ENCODE measurements around the gene TMEM130. TPM values are rescaled to one million over a fixed set of nuclear protein-coding genes. Genes with fewer than 3 reads are reported as not detected.

Gene TMEM130
- total and polyA plus RNA-seq, 2 experiments from 2014 or later: 1.5 to 2.0 TPM

DNA sequence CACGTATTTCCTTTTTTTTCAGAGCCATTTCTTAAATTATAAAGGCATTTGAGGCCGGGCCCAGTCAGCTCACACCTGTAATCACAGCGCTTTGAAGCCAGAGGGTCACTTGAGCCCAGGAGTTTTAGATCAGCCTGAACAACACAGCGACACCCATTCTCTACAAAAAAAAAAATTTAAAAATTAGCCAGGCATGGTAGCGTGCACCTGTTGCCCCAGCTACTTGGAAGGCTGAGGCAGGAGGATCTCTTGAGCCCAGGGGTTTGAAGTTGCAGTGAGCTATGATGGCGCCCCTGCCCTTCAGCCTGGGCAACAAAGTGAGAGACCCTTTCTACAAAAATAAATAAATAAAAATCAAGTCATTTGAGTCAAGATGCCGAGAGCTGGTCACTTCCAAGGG, 3.0 kb downstream of the TMEM130 start:
- Histone ChIP-seq H4K20me1 (replicated peaks; ENCODE audit: insufficient read depth) (no peaks in the 10 kb centered on the region), H2AFZ (no peak overlapping the region), H3K27ac (ENCODE audit: low read depth) (peak overlapping the region; percentile 45; the same call in 1 of the 2 replicates), H3K4me1 (ENCODE audit: insufficient read depth) (peaks cover 10% of the 10 kb centered on the region; the same call in 1 of the 2 replicates), H3K79me2 (replicated peaks; ENCODE audit: insufficient read depth) (no peaks in the 10 kb centered on the region), H3K4me3 (no peak overlapping the region), H3F3A (replicated peaks; ENCODE audit: low read depth) (no peaks in the 10 kb centered on the region), H3K27me3 (ENCODE audit: insufficient read depth) (peaks cover 30% of the 10 kb centered on the region), H3K36me3 (ENCODE audit: insufficient read depth) (no peaks in the 10 kb centered on the region), H3K9me2 (ENCODE audit: insufficient read depth) (no peaks in the 10 kb centered on the region), H3K4me2 (no peak overlapping the region)
- H3K4me1 Mint-ChIP-seq: peaks cover 6% of the 10 kb centered on the region; the same call in 2 of the 3 replicates
- DNase-seq (ENCODE audit: low spot score) (no peak), ATAC-seq (no peak)
- no peak overlapping the region for H3K27ac Mint-ChIP-seq
- no peaks in the 10 kb centered on the region; the same call in 2 of the 3 replicates for H3K36me3 Mint-ChIP-seq (ENCODE audit: low read depth)
- no peaks in the 10 kb centered on the region for H3K9me3 Mint-ChIP-seq
- peaks cover 21% of the 10 kb centered on the region for H3K27me3 Mint-ChIP-seq (ENCODE audit: insufficient read depth, low read depth, poor library complexity)
- no peak overlapping the region for H3K4me3 Mint-ChIP-seq
- TF ChIP-seq STAT1 (IDR thresholded peaks at IDR 0.05; ENCODE audit: unreplicated experiment) (no peak), NANOG (IDR thresholded peaks at IDR 0.05; ENCODE audit: borderline replicate concordance) (no peak), POLR2AphosphoS5 (IDR thresholded peaks at IDR 0.05; ENCODE audit: low read depth) (no peak), CREB1 (CRISPR knock-in tag; IDR thresholded peaks at IDR 0.05; ENCODE audit: low read depth) (no peak), ZNF114 (CRISPR knock-in tag; IDR thresholded peaks at IDR 0.05) (no peak), EZH2phosphoT487 (IDR thresholded peaks at IDR 0.05; ENCODE audit: unreplicated experiment) (no peak), JUNB (IDR thresholded peaks at IDR 0.05; ENCODE audit: unreplicated experiment) (no peak), EZH2 (IDR thresholded peaks at IDR 0.05; ENCODE audit: low read depth, unreplicated experiment) (no peak), ZNF331 (CRISPR knock-in tag; IDR thresholded peaks at IDR 0.05; ENCODE audit: low read depth) (no peak)
- TF ChIP-seq, protein P1, sequence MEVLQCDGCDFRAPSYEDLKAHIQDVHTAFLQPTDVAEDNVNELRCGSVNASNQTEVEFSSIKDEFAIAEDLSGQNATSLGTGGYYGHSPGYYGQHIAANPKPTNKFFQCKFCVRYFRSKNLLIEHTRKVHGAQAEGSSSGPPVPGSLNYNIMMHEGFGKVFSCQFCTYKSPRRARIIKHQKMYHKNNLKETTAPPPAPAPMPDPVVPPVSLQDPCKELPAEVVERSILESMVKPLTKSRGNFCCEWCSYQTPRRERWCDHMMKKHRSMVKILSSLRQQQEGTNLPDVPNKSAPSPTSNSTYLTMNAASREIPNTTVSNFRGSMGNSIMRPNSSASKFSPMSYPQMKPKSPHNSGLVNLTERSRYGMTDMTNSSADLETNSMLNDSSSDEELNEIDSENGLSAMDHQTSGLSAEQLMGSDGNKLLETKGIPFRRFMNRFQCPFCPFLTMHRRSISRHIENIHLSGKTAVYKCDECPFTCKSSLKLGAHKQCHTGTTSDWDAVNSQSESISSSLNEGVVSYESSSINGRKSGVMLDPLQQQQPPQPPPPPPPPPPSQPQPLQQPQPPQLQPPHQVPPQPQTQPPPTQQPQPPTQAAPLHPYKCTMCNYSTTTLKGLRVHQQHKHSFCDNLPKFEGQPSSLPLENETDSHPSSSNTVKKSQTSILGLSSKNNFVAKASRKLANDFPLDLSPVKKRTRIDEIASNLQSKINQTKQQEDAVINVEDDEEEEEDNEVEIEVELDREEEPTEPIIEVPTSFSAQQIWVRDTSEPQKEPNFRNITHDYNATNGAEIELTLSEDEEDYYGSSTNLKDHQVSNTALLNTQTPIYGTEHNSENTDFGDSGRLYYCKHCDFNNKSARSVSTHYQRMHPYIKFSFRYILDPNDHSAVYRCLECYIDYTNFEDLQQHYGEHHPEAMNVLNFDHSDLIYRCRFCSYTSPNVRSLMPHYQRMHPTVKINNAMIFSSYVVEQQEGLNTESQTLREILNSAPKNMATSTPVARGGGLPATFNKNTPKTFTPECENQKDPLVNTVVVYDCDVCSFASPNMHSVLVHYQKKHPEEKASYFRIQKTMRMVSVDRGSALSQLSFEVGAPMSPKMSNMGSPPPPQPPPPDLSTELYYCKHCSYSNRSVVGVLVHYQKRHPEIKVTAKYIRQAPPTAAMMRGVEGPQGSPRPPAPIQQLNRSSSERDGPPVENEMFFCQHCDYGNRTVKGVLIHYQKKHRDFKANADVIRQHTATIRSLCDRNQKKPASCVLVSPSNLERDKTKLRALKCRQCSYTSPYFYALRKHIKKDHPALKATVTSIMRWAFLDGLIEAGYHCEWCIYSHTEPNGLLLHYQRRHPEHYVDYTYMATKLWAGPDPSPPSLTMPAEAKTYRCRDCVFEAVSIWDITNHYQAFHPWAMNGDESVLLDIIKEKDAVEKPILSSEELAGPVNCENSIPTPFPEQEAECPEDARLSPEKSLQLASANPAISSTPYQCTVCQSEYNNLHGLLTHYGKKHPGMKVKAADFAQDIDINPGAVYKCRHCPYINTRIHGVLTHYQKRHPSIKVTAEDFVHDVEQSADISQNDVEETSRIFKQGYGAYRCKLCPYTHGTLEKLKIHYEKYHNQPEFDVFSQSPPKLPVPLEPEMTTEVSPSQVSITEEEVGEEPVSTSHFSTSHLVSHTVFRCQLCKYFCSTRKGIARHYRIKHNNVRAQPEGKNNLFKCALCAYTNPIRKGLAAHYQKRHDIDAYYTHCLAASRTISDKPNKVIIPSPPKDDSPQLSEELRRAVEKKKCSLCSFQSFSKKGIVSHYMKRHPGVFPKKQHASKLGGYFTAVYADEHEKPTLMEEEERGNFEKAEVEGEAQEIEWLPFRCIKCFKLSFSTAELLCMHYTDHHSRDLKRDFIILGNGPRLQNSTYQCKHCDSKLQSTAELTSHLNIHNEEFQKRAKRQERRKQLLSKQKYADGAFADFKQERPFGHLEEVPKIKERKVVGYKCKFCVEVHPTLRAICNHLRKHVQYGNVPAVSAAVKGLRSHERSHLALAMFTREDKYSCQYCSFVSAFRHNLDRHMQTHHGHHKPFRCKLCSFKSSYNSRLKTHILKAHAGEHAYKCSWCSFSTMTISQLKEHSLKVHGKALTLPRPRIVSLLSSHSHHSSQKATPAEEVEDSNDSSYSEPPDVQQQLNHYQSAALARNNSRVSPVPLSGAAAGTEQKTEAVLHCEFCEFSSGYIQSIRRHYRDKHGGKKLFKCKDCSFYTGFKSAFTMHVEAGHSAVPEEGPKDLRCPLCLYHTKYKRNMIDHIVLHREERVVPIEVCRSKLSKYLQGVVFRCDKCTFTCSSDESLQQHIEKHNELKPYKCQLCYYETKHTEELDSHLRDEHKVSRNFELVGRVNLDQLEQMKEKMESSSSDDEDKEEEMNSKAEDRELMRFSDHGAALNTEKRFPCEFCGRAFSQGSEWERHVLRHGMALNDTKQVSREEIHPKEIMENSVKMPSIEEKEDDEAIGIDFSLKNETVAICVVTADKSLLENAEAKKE (CRISPR knock-in tag; IDR thresholded peaks at IDR 0.05): no peak
- TF ChIP-seq, protein P2, sequence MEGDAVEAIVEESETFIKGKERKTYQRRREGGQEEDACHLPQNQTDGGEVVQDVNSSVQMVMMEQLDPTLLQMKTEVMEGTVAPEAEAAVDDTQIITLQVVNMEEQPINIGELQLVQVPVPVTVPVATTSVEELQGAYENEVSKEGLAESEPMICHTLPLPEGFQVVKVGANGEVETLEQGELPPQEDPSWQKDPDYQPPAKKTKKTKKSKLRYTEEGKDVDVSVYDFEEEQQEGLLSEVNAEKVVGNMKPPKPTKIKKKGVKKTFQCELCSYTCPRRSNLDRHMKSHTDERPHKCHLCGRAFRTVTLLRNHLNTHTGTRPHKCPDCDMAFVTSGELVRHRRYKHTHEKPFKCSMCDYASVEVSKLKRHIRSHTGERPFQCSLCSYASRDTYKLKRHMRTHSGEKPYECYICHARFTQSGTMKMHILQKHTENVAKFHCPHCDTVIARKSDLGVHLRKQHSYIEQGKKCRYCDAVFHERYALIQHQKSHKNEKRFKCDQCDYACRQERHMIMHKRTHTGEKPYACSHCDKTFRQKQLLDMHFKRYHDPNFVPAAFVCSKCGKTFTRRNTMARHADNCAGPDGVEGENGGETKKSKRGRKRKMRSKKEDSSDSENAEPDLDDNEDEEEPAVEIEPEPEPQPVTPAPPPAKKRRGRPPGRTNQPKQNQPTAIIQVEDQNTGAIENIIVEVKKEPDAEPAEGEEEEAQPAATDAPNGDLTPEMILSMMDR (conservative IDR thresholded peaks at IDR 0.05; ENCODE audit: low read depth in 2 of 2): no peak
- TF ChIP-seq, protein P3, sequence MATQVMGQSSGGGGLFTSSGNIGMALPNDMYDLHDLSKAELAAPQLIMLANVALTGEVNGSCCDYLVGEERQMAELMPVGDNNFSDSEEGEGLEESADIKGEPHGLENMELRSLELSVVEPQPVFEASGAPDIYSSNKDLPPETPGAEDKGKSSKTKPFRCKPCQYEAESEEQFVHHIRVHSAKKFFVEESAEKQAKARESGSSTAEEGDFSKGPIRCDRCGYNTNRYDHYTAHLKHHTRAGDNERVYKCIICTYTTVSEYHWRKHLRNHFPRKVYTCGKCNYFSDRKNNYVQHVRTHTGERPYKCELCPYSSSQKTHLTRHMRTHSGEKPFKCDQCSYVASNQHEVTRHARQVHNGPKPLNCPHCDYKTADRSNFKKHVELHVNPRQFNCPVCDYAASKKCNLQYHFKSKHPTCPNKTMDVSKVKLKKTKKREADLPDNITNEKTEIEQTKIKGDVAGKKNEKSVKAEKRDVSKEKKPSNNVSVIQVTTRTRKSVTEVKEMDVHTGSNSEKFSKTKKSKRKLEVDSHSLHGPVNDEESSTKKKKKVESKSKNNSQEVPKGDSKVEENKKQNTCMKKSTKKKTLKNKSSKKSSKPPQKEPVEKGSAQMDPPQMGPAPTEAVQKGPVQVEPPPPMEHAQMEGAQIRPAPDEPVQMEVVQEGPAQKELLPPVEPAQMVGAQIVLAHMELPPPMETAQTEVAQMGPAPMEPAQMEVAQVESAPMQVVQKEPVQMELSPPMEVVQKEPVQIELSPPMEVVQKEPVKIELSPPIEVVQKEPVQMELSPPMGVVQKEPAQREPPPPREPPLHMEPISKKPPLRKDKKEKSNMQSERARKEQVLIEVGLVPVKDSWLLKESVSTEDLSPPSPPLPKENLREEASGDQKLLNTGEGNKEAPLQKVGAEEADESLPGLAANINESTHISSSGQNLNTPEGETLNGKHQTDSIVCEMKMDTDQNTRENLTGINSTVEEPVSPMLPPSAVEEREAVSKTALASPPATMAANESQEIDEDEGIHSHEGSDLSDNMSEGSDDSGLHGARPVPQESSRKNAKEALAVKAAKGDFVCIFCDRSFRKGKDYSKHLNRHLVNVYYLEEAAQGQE (IDR thresholded peaks at IDR 0.05; ENCODE audit: unreplicated experiment): no peak
- TF ChIP-seq, protein P4, sequence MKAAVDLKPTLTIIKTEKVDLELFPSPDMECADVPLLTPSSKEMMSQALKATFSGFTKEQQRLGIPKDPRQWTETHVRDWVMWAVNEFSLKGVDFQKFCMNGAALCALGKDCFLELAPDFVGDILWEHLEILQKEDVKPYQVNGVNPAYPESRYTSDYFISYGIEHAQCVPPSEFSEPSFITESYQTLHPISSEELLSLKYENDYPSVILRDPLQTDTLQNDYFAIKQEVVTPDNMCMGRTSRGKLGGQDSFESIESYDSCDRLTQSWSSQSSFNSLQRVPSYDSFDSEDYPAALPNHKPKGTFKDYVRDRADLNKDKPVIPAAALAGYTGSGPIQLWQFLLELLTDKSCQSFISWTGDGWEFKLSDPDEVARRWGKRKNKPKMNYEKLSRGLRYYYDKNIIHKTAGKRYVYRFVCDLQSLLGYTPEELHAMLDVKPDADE (IDR thresholded peaks at IDR 0.05): no peak
